ENCODE results near the gene GPR156.

GPR156 gene

GRCh38 chr3:120212505-120212904 is 72.5 kb downstream of the GPR156 start:
- TF ChIP-seq CTCF (IDR thresholded peaks at IDR 0.05; ENCODE audit: insufficient read depth, missing control alignments): no peak
- FAIRE-seq (peak; percentile 44), DNase-seq (ENCODE audit: insufficient read length, low spot score) (no peak)

- FAIRE-seq (no peak), DNase-seq (ENCODE audit: insufficient read length, low spot score) (no peak)
- TF ChIP-seq CTCF (IDR thresholded peaks at IDR 0.05; ENCODE audit: insufficient read depth, missing control alignments): no peak
Measured at GRCh38 chr3:120209425-120209824, 75.6 kb downstream of the GPR156 start.

GRCh38 chr3:120204338-120204737 is 80.7 kb downstream of the GPR156 start:
- FAIRE-seq (no peak), DNase-seq (ENCODE audit: insufficient read length, low spot score) (no peak)
- TF ChIP-seq CTCF (IDR thresholded peaks at IDR 0.05; ENCODE audit: insufficient read depth, missing control alignments): no peak

- TF ChIP-seq CTCF (IDR thresholded peaks at IDR 0.05; ENCODE audit: insufficient read depth, missing control alignments): no peak
- no peak for FAIRE-seq
- no peak for DNase-seq (ENCODE audit: insufficient read length, low spot score)
Measured at GRCh38 chr3:120203621-120204020, 81.4 kb downstream of the GPR156 start.

GRCh38 chr3:120203016-120203415 is 82.0 kb downstream of the GPR156 start:
- DNase-seq (ENCODE audit: insufficient read length, low spot score) (no peak), FAIRE-seq (no peak)
- no peak for TF ChIP-seq CTCF (IDR thresholded peaks at IDR 0.05; ENCODE audit: insufficient read depth, missing control alignments)

GRCh38 chr3:120202363-120202762 is 82.7 kb downstream of the GPR156 start:
- DNase-seq (ENCODE audit: insufficient read length, low spot score) (no peak), FAIRE-seq (no peak)
- TF ChIP-seq CTCF (IDR thresholded peaks at IDR 0.05; ENCODE audit: insufficient read depth, missing control alignments): no peak

- DNase-seq (ENCODE audit: insufficient read length, low spot score): no peak
- TF ChIP-seq CTCF (IDR thresholded peaks at IDR 0.05; ENCODE audit: insufficient read depth, missing control alignments): no peak
- FAIRE-seq: peak; percentile 79
Measured at GRCh38 chr3:120200493-120201235, 84.4 kb downstream of the GPR156 start.
